CD4-positive, alpha-beta T cell treated with Interleukin-12 subunit alpha and Interleukin-12 subunit beta, for 1 hour (primary cell): Measurements from ENCODE around the gene CMSS1.

Experiments
- DNase-seq: peaks from one replicate; pipeline ENCODE4 v3.0.0-alpha.2; 2020

The CMSS1 gene

DNA sequence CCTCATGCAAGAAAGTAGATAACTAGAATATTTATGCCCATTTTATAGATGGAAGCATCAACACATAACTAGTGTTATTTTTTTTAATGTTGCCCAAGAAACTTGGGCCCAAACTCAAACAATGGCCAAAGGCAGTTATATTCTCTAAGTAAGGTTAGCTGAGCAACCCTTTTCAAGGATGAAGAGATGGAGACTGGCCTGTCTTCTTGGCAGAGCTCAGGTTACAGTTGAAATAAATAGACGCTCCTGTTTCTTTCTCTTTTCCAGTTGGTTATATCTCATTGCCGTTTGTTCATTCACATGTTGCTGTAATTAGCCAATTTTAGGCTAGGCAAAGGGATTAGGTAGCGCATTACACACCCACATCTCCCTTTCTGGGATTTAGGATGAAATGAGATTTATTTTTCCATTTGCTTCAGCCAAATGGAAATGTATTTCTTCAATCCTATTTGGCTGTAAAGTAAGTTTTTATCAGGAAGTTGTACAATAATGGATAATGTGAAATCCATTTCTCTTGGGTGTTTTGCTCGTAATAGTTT is 93.2 kb downstream of the CMSS1 start:
- DNase-seq, result no peak

GRCh38 chr3:99911433-99911832 is 93.8 kb downstream of the CMSS1 start:
- DNase-seq, result no peak

GRCh38 chr3:99915906-99916432 is 98.3 kb downstream of the CMSS1 start:
- DNase-seq, result no peak

GRCh38 chr3:99918715-99919114 is 101.1 kb downstream of the CMSS1 start:
- no peak for DNase-seq

DNA sequence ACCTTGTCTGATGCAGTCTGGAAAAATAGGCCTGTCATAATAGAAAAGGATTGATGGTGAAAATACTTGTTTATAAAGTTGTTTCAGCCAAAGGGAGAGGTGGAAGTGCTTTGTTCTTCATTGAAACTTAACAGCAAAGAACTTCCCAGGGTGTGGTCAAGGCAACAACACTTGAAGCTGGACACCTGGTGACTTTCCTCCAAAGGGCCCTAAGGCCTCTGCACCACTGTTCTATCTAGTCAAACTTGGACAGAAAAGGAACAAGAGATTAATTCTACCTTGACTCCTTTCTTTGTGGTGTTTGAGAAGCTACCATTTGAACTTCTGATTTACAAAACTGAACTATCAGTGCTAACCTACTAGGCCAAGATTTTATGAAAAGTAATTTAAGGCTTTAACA is 102.0 kb downstream of the CMSS1 start:
- no peak for DNase-seq

- DNase-seq, result no peak
These were observed 103.1 kb downstream of the CMSS1 start for GRCh38 chr3:99920481-99921376.

DNA sequence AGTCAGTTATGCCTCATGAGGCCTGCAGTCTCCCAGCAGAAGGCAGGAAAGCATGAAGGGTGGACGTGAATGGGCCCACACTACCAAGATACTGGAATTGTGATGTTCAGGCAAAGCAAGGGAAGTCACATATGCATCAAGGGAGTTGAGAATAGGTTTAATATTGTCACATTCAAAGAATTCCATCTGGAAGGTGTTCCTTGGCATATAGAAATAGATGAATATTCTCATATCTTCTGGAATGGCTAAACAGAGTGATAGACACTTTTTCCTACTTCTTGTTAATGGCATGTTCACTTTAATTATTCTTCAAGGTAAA is 103.7 kb downstream of the CMSS1 start:
- no peak for DNase-seq

DNA sequence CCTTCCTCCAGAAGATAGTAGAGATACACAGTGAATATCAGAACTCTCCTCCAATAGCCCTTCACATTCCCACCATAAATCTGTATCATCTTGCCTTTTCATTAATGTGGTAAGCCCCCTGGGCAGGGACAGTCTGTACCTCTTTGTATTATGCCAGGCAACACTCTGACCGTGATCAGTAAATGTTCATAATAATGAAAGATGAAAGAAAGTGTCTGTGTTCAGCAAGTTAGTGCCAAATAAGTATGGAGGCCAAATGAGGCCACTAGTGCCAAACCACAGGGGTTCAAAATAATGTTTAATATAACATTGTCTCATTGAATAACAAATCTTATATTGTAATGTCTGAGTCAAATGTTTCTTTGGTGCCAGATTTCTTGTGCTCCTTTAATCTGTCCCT is 104.3 kb downstream of the CMSS1 start:
- DNase-seq, result no peak

- DNase-seq, result no peak
These were observed 106.2 kb downstream of the CMSS1 start for GRCh38 chr3:99923873-99924272.

- no peak for DNase-seq
These were observed 108.0 kb downstream of the CMSS1 start for GRCh38 chr3:99925584-99926230.

DNA sequence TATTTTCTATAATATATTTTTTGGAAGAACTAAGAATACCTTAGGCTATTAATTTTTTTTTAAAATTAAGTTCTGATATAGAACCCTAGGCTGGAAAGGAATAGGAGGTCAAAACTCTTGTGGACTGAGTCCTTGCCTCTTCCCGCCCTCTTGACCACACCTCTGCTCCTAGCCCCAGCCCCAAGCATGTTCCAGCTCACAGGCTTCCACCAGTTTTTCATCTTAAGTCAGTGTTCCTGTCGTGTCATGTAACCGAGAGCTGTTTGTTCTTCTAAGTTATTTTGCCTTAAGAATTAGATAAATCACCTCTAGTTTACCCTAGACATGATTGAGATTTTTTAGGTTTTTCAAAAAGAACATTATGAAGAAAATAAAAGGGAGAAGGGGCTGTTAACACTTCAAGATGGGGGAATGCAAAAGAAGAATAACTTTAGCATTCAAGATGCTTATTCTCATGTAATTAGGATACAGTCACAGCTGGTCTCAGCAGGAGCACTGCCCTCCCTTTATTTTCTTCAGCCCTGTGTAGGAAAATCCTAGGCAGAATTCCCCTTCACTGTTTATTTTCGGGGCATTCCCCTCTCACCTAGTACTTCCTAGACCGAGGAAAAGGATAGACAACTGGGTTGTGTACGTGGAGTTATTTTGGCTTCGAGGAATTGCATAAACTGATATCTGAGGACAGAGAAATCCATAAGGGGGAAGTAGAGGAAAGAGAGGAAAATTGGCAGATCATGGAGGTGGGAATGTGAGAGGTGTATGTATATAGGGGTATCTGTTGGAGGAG is 110.2 kb downstream of the CMSS1 start:
- no peak for DNase-seq

DNA sequence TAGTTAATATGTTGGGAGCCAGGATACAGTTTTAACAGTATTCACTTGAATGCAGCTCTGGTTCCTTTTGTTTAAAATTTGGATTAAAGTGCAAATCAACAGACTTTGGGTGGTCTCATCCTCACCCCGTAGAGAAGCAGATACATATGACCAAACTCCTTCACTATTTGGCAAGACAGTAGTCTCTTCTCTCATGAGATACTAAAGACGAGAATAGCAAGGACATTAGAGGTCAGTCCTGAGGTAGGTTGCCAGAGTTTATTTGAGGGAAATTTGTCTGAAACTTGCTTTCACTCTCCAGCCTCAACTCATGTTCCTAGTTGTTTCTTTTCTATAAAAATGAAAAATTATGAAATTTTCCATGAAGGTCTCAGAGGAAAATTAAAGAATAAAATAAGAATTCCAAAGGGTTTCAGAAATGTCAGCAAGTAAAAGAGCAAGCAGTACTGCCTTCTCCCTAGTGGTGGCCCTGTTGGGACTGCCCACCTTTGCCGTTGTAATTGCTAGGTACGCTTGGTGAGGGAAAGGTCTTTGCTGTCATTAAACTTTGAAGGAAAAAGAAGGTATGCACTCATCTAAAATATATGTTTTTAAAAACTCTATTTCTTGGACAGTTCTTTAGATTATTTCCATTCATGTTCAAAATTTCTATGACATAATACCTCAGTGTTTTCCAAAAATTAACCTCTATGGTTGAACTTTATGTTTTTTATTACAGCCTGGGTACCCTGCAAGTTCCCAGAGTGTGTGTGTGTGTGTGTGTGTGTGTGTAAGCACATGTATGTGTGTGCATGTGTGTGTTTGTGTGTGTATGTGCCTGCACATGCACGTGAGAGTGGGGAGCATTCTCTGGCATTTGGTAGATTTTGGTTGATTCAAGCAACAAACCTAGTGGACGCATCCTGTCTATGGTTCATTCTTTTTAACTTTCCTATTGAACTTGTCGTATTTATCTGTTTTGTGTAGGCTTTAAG is 111.4 kb downstream of the CMSS1 start:
- no peak for DNase-seq

GRCh38 chr3:99929745-99930139 is 112.1 kb downstream of the CMSS1 start:
- DNase-seq, result no peak

- DNase-seq, result no peak
These were observed 113.4 kb downstream of the CMSS1 start for GRCh38 chr3:99931059-99931458.

- no peak for DNase-seq
These were observed 116.5 kb downstream of the CMSS1 start for GRCh38 chr3:99933971-99934750.

GRCh38 chr3:99934975-99935797 is 117.5 kb downstream of the CMSS1 start:
- no peak for DNase-seq

GRCh38 chr3:99938270-99938911 is 120.7 kb downstream of the CMSS1 start:
- no peak for DNase-seq

DNA sequence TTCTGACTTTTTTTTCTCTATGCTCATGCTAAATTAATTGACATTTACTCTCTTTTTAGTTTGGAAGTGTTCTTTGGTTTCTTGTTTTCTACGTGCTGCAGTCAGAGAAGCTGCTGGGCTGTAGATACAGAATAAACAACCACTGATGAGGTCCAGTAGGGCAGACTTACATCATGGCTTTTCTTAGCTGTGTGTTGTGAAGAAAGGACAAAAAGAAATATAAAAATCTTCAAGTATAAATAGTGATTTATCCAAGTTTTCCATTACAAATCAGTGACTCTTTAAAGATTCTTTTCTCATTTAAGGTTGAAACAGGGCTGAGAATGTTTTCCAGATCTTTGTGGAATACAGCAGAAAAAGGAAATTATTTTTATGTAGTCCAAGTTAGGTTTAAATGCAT is 122.2 kb downstream of the CMSS1 start:
- no peak for DNase-seq

DNA sequence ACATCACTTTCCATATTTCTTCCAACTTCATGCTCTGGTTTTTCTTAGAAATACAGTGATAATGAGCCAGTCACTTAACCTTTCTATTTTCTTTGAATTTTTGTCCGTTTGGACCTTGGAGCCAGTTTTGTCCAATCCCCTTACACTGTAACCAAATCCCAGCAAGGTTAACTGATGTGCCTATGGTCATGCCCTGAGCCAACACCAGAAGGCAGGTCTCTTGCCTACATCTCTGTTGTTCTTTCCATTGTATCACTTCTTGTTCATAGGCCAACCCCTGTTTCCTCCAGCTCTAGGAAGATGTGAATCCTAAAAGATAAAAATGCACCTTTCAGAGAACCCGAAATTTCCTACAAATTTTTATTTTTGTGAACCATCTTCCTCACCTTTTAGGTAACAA is 122.7 kb downstream of the CMSS1 start:
- DNase-seq, result no peak

- no peak for DNase-seq
These were observed 123.5 kb downstream of the CMSS1 start for GRCh38 chr3:99941211-99941610.
